ENCODE results near the gene APLP2. TPM values are rescaled to one million over a fixed set of nuclear protein-coding genes. Genes with fewer than 3 reads are reported as not detected.

The APLP2 gene
- total and polyA plus RNA-seq, 2 of the 13 experiments (the other 11 are each of a cell fraction or from before 2014, with no cell fraction given) = 315 to 594 TPM

Small RNAs within 50 kb of the gene (small RNA-seq; reads per million reads assigned to genes)
- gene RF00015 (ENCODE audit: insufficient read depth in 2 of 3, insufficient read length in 3 of 3, low read depth in 2 of 3, low replicate concordance in 1 of 3) = 0 reads per million in 3 experiments
- 0 reads per million in 3 experiments for gene RPL34P21 (ENCODE audit: insufficient read depth in 2 of 3, insufficient read length in 3 of 3, low read depth in 2 of 3, low replicate concordance in 1 of 3)

Other genes with a start within 250 kb of the APLP2 start
- gene NFRKB, start 174.3 kb upstream of the APLP2 start, total RNA-seq (2016; rRNA removed; fragmentation: Illumina TruSeq; extraction: Trizol) = 17.9 and 22.9 TPM in 2 replicates
- gene NFRKB, start 174.3 kb upstream of the APLP2 start, polyA plus RNA-seq (2011; rRNA removed) = 23.7 and 31.0 TPM in 2 replicates
- 5.8 and 7.6 TPM in 2 replicates for gene PRDM10, start 67.1 kb upstream of the APLP2 start, total RNA-seq (2016; rRNA removed; fragmentation: Illumina TruSeq; extraction: Trizol)
- gene PRDM10, start 67.1 kb upstream of the APLP2 start, polyA plus RNA-seq (2011; rRNA removed) = 5.7 and 8.3 TPM in 2 replicates
- 0.69 and 1.4 TPM in 2 replicates for gene ST14, start 89.9 kb downstream of the APLP2 start, total RNA-seq (2016; rRNA removed; fragmentation: Illumina TruSeq; extraction: Trizol)
- gene ST14, start 89.9 kb downstream of the APLP2 start, polyA plus RNA-seq (2011; rRNA removed) = 0.88 and 1.1 TPM in 2 replicates
- 19.5 and 23.6 TPM in 2 replicates for gene ZBTB44, start 245.0 kb downstream of the APLP2 start, total RNA-seq (2016; rRNA removed; fragmentation: Illumina TruSeq; extraction: Trizol)
- gene ZBTB44, start 245.0 kb downstream of the APLP2 start, polyA plus RNA-seq (2011; rRNA removed) = 18.9 and 22.8 TPM in 2 replicates

All from HepG2 (cell line).